Mesenchymal stem cell (in vitro differentiated cells and primary cell): Measurements from ENCODE around the gene TGFBR2.

ENCODE experiments used
- DNase-seq: peaks from one replicate; pipeline ENCODE4 v3.0.0-alpha.2; 2013
- H2AFZ ChIP-seq: one replicate; pipeline ENCODE4 v1.6.1; 2013; ENCODE audit warnings: low read depth, mild to moderate bottlenecking, control low read depth, inconsistent platforms, low read length, moderate library complexity
- H2AK5ac ChIP-seq: 2 replicates; pipeline ENCODE4 v1.6.1; 2013; ENCODE audit warnings: low read length, moderate library complexity, mild to moderate bottlenecking, inconsistent platforms; ENCODE audit not compliant: severe bottlenecking
- H2BK120ac ChIP-seq: one replicate; pipeline ENCODE4 v1.6.1; 2013; ENCODE audit warnings: low read depth, mild to moderate bottlenecking, inconsistent platforms, low read length, moderate library complexity
- H2BK12ac ChIP-seq, 2 experiments: one replicate each; pipeline ENCODE4 v1.6.1; 2013; ENCODE audit warnings: inconsistent platforms in 2 of 2, low read length in 2 of 2, mild to moderate bottlenecking in 2 of 2, moderate library complexity in 2 of 2, control low read depth in 1 of 2
- H2BK15ac ChIP-seq: one replicate; pipeline ENCODE4 v1.6.1; 2013; ENCODE audit warnings: mild to moderate bottlenecking, low read depth, inconsistent platforms; ENCODE audit not compliant: poor library complexity, severe bottlenecking
- H2BK5ac ChIP-seq: 2 replicates; pipeline ENCODE4 v1.6.1; 2013; ENCODE audit warnings: low read depth, mild to moderate bottlenecking, low read length, control low read depth, inconsistent platforms; ENCODE audit not compliant: poor library complexity, severe bottlenecking
- H3K14ac ChIP-seq, 2 experiments: one replicate each; pipeline ENCODE4 v1.6.1; 2013; ENCODE audit warnings: inconsistent platforms in 2 of 2, low read length in 2 of 2, control low read depth in 1 of 2, mild to moderate bottlenecking in 1 of 2, moderate library complexity in 1 of 2
- H3K18ac ChIP-seq, 2 experiments: one replicate each; pipeline ENCODE4 v1.6.1; 2013; ENCODE audit warnings: inconsistent platforms in 2 of 2, low read length in 2 of 2, control low read depth in 1 of 2, low read depth in 1 of 2, mild to moderate bottlenecking in 1 of 2
- H3K23ac ChIP-seq, 2 experiments: one replicate each; pipeline ENCODE4 v1.6.1; 2013; ENCODE audit warnings: inconsistent platforms in 2 of 2, low read length in 2 of 2, mild to moderate bottlenecking in 2 of 2, moderate library complexity in 2 of 2, control low read depth in 1 of 2
- H3K27ac ChIP-seq: 2 replicates; pipeline ENCODE4 v1.5.1; 2013; ENCODE audit warnings: mild to moderate bottlenecking, moderate library complexity, low read length, control low read depth, inconsistent platforms; ENCODE audit not compliant: poor library complexity, severe bottlenecking
- H3K27me3 ChIP-seq, 2 experiments: 2 replicates each; pipeline versions ENCODE4 v1.6.1 to v1.7.0; 2013; ENCODE audit warnings: low read length in 2 of 2, mild to moderate bottlenecking in 2 of 2, moderate library complexity in 2 of 2, control low read depth in 1 of 2, inconsistent platforms in 1 of 2; ENCODE audit not compliant: control insufficient read depth in 1 of 2, insufficient read depth in 1 of 2
- H3K36me3 ChIP-seq, 2 experiments: 2 replicates each; pipeline versions ENCODE4 v1.6.1 to v1.7.0; 2013; ENCODE audit warnings: low read length in 2 of 2, control low read depth in 1 of 2, inconsistent platforms in 1 of 2, low read depth in 1 of 2, mild to moderate bottlenecking in 1 of 2; ENCODE audit not compliant: insufficient read depth in 2 of 2, control insufficient read depth in 1 of 2
- H3K4ac ChIP-seq, 2 experiments: one replicate each; pipeline ENCODE4 v1.6.1; 2013; ENCODE audit warnings: inconsistent platforms in 2 of 2, low read length in 2 of 2, mild to moderate bottlenecking in 2 of 2, moderate library complexity in 2 of 2, control low read depth in 1 of 2, low read depth in 1 of 2
- H3K4me1 ChIP-seq: 2 replicates; pipeline ENCODE4 v1.6.1; 2013; ENCODE audit warnings: low read depth, low read length, control low read depth; ENCODE audit not compliant: control insufficient read depth, insufficient read depth
- H3K4me2 ChIP-seq: 2 replicates; pipeline ENCODE4 v1.6.1; 2013; ENCODE audit warnings: low read length, mild to moderate bottlenecking, inconsistent platforms; ENCODE audit not compliant: poor library complexity, severe bottlenecking
- H3K4me3 ChIP-seq, 2 experiments: 2 replicates each; pipeline versions ENCODE4 v1.5.1 to v1.7.0; 2013; ENCODE audit warnings: low read length in 2 of 2, mild to moderate bottlenecking in 2 of 2, control low read depth in 1 of 2, low read depth in 1 of 2; ENCODE audit not compliant: insufficient read depth in 1 of 2
- H3K79me1 ChIP-seq: replicated peaks from 2 replicates; pipeline ENCODE4 v1.6.1; 2013; ENCODE audit warnings: mild to moderate bottlenecking, control low read depth, low read length, inconsistent platforms; ENCODE audit not compliant: poor library complexity, severe bottlenecking
- H3K9ac ChIP-seq: 2 replicates; pipeline ENCODE4 v1.7.0; 2013; ENCODE audit warnings: mild to moderate bottlenecking, low read length, moderate library complexity
- H3K9me3 ChIP-seq: 2 replicates; pipeline ENCODE4 v1.7.0; 2013; ENCODE audit warnings: mild to moderate bottlenecking, low read length; ENCODE audit not compliant: control insufficient read depth
- H4K8ac ChIP-seq: one replicate; pipeline ENCODE4 v1.6.1; 2013; ENCODE audit warnings: inconsistent platforms, mild to moderate bottlenecking, low read length, moderate library complexity
- H4K91ac ChIP-seq: one replicate; pipeline ENCODE4 v1.6.1; 2013; ENCODE audit warnings: mild to moderate bottlenecking, low read length, inconsistent platforms
- WGBS: methylation state at CpG from one replicate; pipeline ENCODE4 v1.1.7; 2013; ENCODE audit warnings: mixed read lengths; 5-methylcytosine and 5-hydroxymethylcytosine counted together

The TGFBR2 gene

GRCh38 chr3:30660136-30660535 lies 53.7 kb downstream of the TGFBR2 start:
- no peak overlapping the region for H2AFZ ChIP-seq
- peak overlapping the region; percentile 91 for H2AK5ac ChIP-seq
- H3K27me3 ChIP-seq: no peaks in the 10 kb centered on the region
- no peak for DNase-seq
- no peak overlapping the region for H3K4me2 ChIP-seq
- H3K9me3 ChIP-seq: no peaks in the 10 kb centered on the region
- H3K4ac ChIP-seq: no peak overlapping the region
- H3K36me3 ChIP-seq: peaks cover 7 to 87% of the 10 kb centered on the region in 2 experiments
- H2BK120ac ChIP-seq: no peak overlapping the region
- peak overlapping the region; percentile 55 for H3K27ac ChIP-seq
- H3K18ac ChIP-seq: peak overlapping the region in 1 of 2 experiments; percentile 74
- H3K9ac ChIP-seq: peak overlapping the region; percentile 76
- H4K91ac ChIP-seq: no peak overlapping the region
- H2BK5ac ChIP-seq: peak overlapping the region; percentile 74
- no peak overlapping the region for H3K4me3 ChIP-seq
- H3K23ac ChIP-seq: no peak overlapping the region
- H3K14ac ChIP-seq: no peak overlapping the region
- no peak overlapping the region for H4K8ac ChIP-seq
- peaks cover 8% of the 10 kb centered on the region for H3K79me1 ChIP-seq
- peaks cover 16% of the 10 kb centered on the region for H3K4me1 ChIP-seq
- WGBS: 93% methylated on average over 3 of the region's 3 CpGs
- no peak overlapping the region for H2BK15ac ChIP-seq
- peak overlapping the region in 1 of 2 experiments; percentile 3 for H2BK12ac ChIP-seq

GRCh38 chr3:30660656-30661055 lies 54.3 kb downstream of the TGFBR2 start:
- H3K23ac ChIP-seq: no peak overlapping the region
- H2BK120ac ChIP-seq: no peak overlapping the region
- no peak overlapping the region for H2BK15ac ChIP-seq
- H3K79me1 ChIP-seq: peaks cover 12% of the 10 kb centered on the region
- H3K14ac ChIP-seq: no peak overlapping the region
- H3K4me1 ChIP-seq: peaks cover 14% of the 10 kb centered on the region
- no peak overlapping the region for H3K4me3 ChIP-seq
- 96% methylated on average over 3 of the region's 3 CpGs for WGBS
- H3K27me3 ChIP-seq: no peaks in the 10 kb centered on the region
- H4K8ac ChIP-seq: peak overlapping the region; percentile 85
- H2BK12ac ChIP-seq: peak overlapping the region in 1 of 2 experiments; percentile 14
- peak overlapping the region; percentile 55 for H3K27ac ChIP-seq
- no peak overlapping the region for H2AFZ ChIP-seq
- H3K18ac ChIP-seq: peak overlapping the region in 1 of 2 experiments; percentile 74
- H3K36me3 ChIP-seq: peaks cover 6 to 87% of the 10 kb centered on the region in 2 experiments
- H2AK5ac ChIP-seq: peak overlapping the region; percentile 91
- H2BK5ac ChIP-seq: no peak overlapping the region
- no peak overlapping the region for H3K9ac ChIP-seq
- H4K91ac ChIP-seq: no peak overlapping the region
- H3K4me2 ChIP-seq: no peak overlapping the region
- H3K4ac ChIP-seq: no peak overlapping the region
- DNase-seq: no peak
- H3K9me3 ChIP-seq: no peaks in the 10 kb centered on the region

GRCh38 chr3:30661098-30661873 lies 54.9 kb downstream of the TGFBR2 start:
- no peak overlapping the region for H3K27ac ChIP-seq
- peaks cover 12% of the 10 kb centered on the region for H3K4me1 ChIP-seq
- no peak overlapping the region for H3K9ac ChIP-seq
- no peak overlapping the region for H3K4ac ChIP-seq
- H3K4me3 ChIP-seq: no peak overlapping the region
- H2BK120ac ChIP-seq: no peak overlapping the region
- H4K8ac ChIP-seq: no peak overlapping the region
- peaks cover 9% of the 10 kb centered on the region for H3K79me1 ChIP-seq
- H3K23ac ChIP-seq: no peak overlapping the region
- DNase-seq: no peak
- 97% methylated on average over 2 of the region's 2 CpGs for WGBS
- H3K14ac ChIP-seq: no peak overlapping the region
- H3K9me3 ChIP-seq: no peaks in the 10 kb centered on the region
- H3K4me2 ChIP-seq: no peak overlapping the region
- no peak overlapping the region for H2AFZ ChIP-seq
- H3K36me3 ChIP-seq: peaks cover 3 to 87% of the 10 kb centered on the region in 2 experiments
- no peak overlapping the region for H3K18ac ChIP-seq
- H2AK5ac ChIP-seq: peak overlapping the region; percentile 26
- H3K27me3 ChIP-seq: no peaks in the 10 kb centered on the region
- H2BK5ac ChIP-seq: no peak overlapping the region
- H2BK12ac ChIP-seq: no peak overlapping the region
- H4K91ac ChIP-seq: no peak overlapping the region
- no peak overlapping the region for H2BK15ac ChIP-seq

GRCh38 chr3:30662836-30663235 lies 56.4 kb downstream of the TGFBR2 start:
- Histone ChIP-seq H3K18ac (no peak overlapping the region), H2AFZ (no peak overlapping the region), H2AK5ac (no peak overlapping the region), H3K9me3 (no peaks in the 10 kb centered on the region), H3K9ac (no peak overlapping the region), H3K4me2 (no peak overlapping the region), H3K79me1 (peaks cover 10% of the 10 kb centered on the region), H3K4ac (no peak overlapping the region), H3K4me1 (peaks cover 10% of the 10 kb centered on the region), H2BK5ac (no peak overlapping the region), H2BK15ac (no peak overlapping the region), H3K14ac (no peak overlapping the region), H3K27ac (no peak overlapping the region), H2BK12ac (no peak overlapping the region), H4K8ac (no peak overlapping the region), H3K27me3 (no peaks in the 10 kb centered on the region), H2BK120ac (no peak overlapping the region), H3K4me3 (no peak overlapping the region), H4K91ac (no peak overlapping the region), H3K23ac (no peak overlapping the region), H3K36me3 (peaks cover 0 to 84% of the 10 kb centered on the region in 2 experiments)
- no peak for DNase-seq
- WGBS: 83% methylated on average over 2 of the region's 3 CpGs
